Measurements from ENCODE around the gene SMOC1.

Gene SMOC1

DNA sequence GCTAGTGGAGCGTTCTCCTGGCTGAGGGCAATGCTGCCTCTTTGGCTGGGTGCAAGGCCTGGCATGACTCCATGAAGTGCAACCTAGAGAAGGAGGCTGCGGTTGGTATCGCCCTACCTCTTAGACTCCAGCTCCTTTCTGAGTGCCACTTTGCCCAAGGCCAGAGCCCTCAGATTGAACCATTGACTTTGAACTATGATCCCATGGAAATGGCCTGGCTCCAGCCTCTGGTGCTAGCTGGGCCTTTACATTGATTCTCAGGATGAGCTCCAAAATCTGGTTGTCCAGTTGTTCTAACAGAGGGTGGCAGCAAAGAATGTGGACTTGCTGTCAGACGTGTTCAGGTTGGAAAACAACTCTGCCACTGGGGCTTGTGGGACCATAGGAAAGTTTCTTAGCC lies 16.1 kb upstream of the SMOC1 start:
- DNase-seq (ENCODE audit: low spot score): no peak

DNA sequence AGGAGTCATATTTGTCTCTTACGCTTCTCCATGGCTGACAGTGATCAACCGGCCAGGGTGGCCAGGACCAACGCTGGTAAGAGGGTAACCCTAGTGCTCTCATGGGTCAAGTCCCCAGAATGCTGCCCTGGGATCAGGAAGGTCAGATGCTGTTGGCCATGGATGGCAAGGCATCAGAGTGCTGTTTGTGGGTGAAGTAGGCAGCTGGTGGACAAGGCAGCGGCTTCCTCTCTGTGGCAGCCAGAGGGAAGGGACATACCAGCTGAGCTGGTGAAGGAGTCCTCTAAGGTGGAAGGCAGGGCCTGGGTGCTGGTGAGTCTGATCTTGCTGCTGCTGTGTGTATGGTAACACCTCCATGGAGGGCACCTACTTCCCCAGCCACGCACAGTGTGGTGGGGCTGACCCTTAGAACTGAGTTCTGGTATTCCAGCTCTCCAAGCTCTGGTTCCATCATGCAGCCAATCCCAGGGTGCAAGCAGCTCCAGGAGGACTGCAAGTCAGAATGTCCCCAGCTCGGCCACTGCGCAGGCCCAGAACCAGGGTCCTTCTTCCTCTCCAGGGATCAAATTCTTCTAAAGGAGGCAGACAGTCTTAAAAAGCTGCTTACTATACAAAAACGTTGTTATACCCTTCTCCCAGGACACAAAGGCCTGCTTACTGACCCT lies 13.4 kb upstream of the SMOC1 start:
- DNase-seq (ENCODE audit: low spot score): no peak

DNA sequence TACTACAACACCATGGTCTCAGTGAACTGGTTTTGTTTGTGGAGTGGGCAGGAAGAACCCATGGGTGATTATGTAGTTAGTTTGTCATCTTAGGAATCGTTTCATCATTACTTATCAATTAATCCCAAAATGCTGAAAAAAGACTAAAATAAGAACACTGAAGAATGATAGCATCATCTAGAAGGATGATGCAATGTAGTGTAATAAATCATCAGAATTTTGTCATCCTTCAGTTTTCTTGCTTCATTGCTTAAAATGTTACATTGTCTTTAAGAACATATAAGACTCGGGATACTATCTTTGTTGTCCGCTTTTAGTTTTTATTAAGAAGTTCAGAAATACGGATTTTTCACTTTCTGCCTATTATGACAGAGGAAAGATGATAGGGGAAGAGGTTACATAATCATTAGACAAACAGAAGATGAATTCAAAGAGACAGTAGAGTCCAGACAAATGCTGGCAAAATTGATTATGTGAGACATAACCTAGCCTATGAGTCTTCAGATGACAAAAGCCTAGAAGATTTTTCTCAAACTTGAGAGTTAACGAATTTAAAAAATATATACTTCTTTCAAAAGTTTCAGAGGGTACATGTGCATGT lies 10.8 kb upstream of the SMOC1 start:
- DNase-seq (ENCODE audit: low spot score): no peak

DNA sequence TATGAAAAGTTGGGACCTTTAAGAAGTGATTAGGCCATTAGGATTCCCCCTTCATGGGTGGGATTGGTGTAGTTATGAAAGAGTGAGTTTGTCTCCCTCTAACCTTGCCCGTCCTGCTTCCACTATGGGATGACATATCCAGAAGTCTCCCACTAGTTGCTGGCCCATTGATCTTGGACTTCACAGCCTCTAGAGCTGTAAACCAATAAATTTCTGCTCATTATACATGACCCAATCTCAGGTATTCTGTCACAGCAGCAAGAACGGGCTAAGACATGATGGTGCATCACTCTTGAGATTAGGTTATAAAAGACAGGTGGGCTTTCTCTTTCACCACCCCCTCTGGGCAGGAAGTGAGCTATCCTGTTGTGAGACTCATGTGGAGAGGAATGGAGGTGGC lies 8.6 kb upstream of the SMOC1 start:
- no peak for DNase-seq (ENCODE audit: low spot score)

DNA sequence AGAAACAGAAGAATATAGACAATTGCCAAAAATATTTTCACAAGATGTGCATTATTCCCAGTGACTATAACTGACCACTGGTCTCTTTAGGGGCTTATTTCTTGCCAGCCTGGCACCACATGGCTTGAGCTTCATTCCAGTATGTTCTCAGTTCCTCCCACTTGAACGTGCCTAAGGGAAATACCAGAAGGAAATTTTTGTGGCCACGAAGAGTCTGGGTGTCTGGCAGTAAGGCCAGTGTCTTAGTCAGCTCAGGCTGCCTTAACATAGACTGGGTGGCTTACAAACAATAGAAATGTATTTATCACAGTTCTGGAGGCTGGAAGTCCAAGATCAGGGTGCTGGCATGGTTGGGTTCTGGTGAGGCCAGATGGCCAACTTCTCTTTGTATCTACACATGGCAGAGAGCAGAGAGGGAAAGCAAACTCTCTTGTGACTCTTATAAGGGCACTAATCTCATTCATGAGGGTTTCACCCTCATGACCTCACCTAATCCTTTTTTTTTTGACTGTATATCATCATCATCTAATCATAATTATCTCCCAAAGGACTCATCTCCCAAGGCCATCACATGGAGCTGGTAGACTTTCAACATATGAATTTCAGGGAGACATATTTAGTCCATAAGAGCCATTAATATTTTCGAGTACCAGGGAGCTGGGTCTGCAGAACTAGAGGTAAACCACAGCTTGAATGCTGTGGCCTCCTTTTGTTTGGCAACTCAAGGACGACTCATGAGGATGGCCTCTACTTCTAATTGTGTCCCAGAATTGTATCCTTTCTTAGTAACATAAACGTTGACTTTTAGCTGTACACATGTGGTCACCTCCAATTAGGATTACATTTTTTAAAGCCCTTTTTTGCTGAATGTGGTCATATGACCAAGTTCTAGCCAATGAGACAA lies 5.1 kb upstream of the SMOC1 start:
- no peak for DNase-seq (ENCODE audit: low spot score)

DNA sequence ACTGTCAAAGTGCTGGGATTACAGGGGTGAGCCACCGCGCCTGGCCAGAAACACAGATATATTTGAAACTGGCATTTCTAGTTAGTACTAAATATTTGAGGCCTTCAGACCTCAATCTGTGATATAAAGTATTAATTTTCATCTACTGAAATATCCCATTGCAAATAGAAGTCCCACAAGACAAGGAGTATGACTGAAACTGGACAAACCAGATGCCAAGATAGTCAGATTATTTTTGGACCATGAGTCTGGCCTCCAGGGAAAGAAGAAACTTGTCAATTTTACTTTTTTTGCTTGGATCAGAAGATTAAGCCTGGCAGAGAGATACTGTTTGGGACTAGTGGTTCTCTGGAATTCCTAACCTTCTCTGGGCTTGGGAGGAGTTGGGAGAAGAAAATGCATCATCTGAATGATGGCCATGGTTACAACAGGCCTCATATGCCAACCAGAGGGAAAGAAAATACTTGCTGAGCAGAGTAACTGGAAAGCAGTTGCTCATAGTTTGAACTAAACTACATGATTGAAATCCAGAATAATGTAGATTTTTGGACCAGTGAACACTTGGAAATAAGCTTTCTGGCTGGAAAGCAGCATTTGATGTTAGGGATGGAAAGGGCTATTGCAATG lies 2.9 kb upstream of the SMOC1 start:
- no peak for DNase-seq (ENCODE audit: low spot score)

DNA sequence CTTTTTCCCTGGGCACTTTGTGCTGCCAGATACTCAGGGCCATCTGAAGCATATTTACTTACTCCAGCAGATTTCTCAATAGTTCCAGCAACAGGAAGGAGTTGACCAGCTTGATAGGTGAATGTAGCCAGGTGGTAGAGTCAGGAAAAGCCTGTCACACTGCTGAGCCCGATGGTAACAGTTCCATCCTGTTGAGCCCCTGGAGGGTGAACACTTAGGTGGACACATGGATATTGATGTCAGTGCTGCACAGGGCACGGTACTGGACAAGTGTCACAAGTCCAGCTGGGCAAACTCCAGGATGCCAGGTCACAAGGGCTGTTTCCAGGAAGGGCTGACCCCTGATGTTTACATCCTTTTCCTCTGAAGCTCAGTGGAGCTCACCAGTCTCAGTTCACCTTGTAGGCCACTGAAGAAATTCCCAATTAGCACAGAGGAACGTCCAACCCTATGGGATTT lies 2.3 kb upstream of the SMOC1 start:
- no peak for DNase-seq (ENCODE audit: low spot score)

DNA sequence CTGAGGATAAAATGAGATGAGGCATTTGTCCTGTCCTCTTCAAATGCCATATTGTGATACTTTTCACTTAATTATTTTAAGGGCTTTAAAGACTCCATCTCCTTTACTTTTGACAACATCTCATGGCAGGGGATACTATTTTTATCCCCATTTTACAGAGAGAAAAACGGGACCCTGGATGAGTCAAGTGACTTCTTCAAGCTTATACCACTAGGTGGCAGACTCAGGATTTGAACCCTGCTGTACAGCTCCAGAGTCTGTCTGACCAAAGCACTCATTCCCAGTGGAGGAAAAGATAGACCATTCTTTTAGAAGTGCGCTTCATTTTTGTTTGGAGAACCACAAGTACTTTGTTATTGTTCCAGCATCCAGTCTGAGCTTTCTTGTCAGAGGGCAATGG lies 1.7 kb upstream of the SMOC1 start:
- DNase-seq (ENCODE audit: low spot score): no peak

DNA sequence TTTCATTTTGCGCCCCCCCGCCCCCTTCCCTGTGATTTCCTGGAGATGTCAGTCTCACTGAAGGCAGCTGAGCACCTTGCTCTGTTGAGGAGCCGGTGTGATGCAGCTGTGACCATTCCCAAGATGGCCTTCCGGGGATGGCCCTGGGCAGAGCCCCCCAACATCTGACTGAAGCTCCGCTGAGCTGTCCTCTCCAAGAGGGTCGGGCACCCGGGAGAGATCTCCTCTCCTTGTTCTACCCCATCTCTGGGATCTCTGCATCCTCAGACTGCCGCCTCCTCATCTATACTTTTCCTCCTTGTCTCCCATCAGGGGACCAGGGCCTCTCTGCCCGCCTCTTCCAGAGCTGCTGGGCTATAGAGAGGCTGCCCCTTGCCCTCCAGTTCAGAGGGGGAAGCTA lies 965 bp upstream of the SMOC1 start:
- DNase-seq (ENCODE audit: low spot score): no peak

DNA sequence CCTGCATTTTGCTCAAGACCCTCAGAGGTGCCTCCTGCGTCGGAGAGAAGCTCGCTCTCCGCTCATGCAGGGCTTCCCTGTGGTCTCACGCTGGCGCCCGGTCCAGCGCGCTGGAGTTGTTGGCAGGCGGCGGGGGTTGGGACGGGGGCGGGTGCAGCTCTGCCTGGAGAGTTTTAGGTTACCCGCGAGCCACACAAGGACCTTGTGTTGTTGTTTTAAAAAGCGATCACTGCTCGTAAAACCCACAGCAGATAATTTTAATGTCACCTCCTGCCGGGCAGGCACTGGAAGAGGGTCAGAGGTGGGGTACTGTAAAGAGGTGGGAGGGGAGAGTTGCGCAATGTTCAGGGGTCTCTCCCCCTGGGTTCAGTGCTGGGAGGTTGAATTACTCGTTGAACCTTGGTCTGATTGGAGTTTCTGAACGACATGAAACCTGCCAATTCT lies 850 bp downstream of the SMOC1 start:
- DNase-seq (ENCODE audit: low spot score): no peak

DNA sequence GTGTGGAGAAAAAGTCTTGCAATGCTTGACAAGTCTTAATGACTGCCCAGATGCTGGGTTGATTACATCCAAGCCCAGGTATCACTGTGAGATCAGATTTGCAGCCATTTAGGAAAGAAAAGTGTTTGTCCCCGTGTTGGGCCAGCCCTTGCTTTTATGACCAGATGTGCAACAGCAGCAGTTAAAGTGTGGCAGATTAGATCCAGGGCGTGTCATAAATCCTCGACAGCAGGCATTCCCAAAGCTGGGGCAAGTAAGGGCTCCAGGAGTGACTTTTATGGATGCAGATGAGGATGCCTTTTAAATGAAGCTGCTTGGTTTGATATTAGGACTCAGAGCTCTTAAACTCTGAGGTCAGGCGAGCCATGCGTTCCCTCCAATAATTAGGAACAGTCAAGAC lies 1.7 kb downstream of the SMOC1 start:
- no peak for DNase-seq (ENCODE audit: low spot score)

DNA sequence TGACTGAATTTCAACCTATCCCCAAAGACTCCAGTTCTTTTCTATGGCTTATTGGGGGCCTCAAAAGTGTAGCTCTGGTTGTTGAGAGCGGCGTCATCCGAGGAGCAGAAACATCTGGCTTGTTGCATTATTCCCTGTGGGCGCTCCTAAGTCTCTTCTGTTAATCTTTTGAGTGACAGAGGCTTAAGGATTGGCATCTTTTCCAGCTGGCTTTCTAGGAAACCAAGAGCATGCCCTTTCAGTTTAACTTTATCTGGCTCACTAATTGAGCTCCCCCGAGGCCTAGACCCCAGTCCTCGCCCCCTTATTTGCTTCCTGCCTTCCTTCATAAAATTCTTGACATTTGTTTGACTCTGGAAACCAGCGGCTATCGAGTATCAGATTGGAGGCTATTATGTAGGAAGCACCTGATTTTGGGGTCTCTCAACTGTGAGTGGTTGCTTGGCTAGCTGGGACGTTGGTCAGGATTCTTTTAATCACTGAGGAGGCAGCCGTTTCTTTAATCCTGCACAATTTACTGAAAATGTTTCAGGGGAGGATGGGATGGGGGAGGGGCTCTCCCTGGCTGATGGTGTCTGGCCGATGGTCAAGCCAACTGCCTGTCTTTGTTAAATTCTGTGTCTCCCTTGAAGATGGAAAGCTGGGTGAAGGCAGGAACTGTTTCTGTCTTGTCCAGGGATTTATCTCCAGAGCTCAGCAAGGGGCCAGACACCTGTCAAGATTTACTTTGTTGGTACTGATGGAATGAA lies 3.1 kb downstream of the SMOC1 start:
- no peak for DNase-seq (ENCODE audit: low spot score)

DNA sequence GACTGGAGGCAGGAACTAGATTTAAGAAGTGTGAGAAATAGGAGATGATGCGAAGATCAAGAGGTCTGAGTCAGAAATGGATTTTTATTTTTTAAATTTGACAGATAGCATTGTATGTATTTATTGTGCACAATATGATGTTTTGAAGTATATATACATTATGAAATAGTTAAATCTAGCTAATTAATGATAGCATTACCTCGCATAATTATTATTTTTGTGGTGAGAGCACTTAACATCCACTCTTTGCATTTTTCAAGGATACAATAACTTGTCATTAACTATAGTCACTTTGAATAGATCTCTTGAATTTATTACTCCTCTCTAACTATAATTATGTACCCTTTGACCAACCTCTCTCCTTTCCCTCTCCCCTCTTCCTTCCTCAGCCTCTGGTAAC lies 3.7 kb downstream of the SMOC1 start:
- no peak for DNase-seq (ENCODE audit: low spot score)

DNA sequence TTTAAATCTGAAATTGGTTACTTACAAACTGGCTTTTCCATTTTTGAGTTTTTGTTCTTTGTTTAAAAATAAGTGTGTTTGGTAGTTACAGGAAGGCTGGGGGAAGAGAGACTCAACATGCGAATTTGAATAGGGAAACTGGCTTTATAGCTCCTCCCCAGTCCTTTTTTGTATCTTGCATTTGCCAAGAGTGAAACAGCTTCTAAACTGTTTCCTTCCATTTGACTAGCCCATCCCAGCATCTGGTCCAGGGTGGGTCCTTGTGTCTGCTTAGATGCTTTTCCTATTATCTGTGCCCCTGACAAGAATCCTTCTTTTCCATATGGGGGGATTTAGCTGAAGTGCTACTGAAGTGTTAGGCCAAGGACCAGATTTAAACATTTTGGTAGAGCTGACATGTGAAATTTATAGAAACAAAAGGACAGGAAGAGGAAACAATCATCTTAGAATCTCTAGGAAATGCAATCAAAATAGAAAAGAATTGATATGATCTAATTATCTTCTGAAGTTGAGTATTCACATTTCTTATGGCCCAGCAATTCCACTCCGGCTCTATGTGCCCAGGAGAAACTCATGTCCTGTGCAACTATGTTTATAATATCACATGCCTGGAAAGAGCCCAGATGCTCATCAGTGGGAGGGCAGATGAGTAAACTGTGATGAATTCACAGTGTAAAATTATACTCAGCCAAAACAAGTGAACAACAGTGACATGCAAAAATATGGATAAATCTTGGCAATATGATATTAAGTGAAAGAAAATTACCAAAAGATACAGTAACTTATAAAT lies 7.4 kb downstream of the SMOC1 start:
- DNase-seq (ENCODE audit: low spot score): no peak

DNA sequence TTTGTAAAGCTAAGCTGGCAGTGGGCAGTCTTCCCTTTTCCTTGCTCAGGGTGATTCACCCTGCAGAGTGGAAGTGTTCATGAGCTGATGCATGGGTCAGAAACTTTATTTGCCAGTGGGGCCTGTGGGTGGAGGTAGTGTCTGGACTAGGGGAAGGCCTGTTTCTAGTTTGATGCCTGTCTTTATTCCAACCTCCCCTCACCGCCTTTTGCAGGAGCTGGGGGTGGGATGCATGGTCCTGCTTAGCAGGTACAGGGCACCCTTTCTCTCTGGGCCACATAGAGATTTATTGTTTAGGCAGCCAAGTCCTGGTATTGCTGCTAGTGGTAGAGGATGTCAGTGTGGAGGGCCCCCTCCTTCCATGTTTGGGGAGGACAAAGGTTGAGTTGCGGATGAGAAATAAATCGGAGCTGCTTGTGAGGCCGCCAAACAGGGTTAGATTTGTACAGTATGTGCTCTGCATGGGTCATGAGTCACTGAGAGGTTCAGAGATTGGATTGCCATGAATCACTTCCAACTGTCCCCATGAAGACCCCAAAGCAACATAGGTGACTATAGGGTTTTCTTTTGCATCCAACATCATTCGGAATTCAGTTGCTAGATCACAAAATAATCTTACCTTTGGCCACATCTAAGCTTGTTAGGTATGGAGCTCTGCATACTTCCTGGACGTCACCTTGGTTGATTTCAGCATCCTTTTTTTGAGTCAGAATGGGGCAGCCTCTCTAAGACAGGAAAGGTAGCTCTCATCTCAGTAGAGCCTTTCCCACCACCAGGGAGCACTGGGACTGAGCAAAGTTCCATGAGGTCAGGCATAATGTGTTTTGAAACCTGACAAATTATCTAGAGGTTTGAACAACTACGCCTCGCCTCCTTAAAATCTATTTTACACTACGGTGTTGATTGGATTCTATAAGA lies 8.8 kb downstream of the SMOC1 start:
- no peak for DNase-seq (ENCODE audit: low spot score)

DNA sequence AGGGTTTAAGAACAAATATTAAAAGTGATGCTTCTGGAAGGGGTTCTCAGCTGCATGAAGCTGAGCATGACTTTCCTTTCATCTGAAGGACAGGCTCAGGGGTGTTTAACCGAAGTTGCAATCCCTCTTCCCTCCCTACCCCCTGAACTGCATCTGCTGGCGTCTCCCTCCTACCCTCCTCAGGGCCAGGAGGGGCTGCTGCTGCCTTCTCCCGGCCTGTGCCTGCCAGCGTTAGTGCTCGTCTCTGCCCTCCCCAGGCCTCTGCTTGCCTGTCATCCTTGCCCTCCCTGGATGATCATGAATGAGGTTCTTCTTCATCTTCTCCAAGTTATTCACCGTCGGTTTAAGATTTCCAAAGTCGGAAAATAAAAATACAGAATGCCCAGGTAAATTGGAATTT lies 12.2 kb downstream of the SMOC1 start:
- no peak for DNase-seq (ENCODE audit: low spot score)

DNA sequence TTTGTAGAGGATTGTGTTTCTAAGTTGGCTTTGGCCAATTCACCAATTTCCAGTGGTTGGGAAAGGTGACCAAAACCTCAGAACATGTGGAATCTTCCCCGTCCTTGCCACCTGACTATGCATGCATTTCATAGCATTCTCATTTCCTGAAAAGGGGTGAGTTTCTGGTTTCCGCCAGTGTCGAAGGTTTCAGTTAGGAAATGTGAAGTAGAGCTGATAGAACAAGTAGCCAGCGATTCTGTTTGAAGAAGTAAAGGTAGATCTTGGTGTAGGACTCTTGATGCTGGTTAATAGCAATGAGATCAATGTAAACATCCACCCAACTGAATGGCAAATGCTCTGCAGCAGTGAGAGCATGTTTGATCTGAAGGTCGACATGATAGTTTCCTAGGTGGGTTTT lies 15.9 kb downstream of the SMOC1 start:
- DNase-seq (ENCODE audit: low spot score): no peak

DNA sequence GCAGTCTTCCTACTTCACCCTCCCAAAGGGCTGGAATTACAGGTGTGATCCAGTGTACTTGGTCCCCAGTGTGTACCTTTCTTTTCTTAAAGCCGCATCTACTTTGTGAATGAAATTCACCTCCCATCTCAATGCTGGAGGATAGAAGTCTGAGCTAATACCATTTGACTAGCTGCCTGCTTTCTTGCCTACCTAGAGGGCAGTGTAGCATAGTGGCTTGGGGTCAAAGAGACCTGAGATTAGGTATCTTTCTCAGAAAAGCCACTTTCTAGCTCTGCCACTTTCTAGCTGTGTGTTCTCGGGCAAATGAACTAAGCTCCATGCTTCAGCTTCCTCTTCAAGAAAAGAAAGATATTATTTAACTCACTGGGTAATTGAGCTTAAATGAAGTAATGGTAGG lies 16.9 kb downstream of the SMOC1 start:
- no peak for DNase-seq (ENCODE audit: low spot score)

DNA sequence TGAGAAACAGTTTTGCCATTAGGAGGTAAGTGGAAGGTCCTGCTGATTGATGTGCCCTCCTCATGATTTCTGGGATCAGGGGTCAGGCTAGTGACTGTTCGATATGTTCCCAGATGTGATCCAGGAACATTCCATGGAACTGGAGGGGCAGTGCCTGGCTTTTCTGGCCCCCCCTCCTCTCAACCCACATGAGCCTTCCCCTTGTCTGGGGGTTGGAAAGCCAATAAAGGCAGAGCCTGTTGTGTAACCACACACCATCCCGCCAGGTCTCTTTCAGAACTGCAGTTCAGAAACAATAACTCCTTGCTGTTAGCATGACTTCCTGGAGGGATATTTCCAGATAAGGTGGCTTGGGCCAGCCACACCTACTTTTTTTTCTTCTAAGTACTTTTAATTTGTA lies 17.8 kb downstream of the SMOC1 start:
- DNase-seq (ENCODE audit: low spot score): no peak

DNA sequence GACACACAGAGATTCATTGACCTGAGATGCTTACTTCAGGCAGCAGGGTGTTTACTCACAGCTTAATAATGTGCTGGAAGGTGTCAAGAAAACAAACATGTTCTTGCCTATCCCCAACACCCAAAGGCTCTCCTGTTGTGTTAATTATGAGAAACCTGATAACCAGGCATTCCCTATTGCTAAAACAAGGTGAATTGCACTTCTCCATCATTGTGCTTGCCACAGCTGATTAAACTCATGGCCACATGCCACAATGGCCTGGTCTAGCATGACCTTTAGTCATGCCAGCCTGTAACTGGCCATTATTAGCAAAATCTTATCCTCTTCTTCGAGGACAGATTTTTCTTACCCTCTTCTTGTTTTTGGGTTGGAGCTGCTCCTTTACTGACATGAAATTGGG lies 21.4 kb downstream of the SMOC1 start:
- no peak for DNase-seq (ENCODE audit: low spot score)

Measured in CD4-positive, alpha-beta T cell treated with Interleukin-15 for 4 hours (primary cell).